ENCODE data around the gene SYNE1.
"Not testable (repeated sequence)": the region's sequence is repeated elsewhere in the genome, so short reads cannot be mapped to it uniquely, and the experiment has no call there.

The SYNE1 gene

DNA sequence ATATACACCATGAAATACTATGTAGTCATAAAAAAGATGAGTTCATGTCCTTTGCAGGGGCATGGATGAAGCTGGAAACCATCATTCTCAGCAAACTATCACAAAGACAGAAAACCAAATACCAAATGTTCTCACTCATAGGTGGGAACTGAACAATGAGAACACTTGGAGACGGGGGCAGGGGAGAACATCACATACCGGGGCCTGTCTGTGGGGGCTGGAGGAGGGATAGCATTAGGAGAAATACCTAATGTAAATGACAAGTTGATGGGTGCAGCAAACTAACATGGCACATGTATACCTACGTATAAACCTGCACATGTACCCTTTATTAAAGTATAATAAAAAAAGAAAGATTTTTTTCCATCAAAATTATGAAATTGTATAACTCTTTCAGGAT is 22.4 kb downstream of the SYNE1 start:
- not testable (repeated sequence) for DNase-seq (ENCODE audit: low read depth)

DNA sequence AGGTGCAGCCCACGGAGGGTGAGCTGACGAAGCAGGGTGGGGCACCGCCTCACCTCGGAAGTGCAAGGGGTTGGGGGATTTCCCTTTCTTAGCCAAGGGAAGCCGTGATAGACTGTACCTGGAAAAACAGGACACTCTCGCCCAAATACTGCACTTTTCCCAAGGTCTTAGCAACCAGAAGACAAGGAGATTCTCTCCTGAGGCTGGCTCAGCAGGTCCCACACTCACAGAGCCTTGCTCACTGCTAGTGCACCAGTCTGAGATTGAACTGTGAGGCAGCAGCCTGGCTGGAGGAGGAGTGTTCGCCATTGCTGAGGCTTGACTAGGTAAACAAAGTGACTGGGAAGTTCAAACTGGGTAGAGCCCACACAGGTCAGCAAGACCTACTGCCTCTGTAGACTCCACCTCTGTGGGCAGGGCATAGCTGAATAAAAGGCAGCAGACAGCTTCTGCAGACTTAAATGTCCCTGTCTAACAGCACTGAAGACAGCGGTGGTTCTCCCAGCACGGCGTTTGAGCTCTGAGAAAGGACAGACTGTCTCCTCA is 28.0 kb downstream of the SYNE1 start:
- no peak for DNase-seq (ENCODE audit: low read depth)

DNA sequence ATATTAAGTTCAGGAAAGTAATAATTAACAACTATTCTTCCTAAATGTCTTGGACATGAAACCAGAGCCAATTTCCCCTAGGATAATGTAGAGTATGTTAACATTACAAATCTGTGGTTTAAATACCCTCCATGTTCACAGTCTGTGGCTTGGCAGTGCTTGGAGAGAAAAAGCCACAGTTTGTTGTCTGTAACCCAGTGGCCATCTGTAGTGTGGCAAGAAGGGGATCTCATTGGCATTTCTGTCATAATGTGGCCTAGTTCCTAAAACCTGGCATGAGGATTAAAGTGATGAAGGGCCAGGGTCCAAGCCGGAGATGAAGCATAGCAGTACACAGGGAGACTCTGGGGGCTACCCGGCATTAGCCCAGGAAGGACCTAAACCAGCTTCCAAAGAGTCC is 31.2 kb downstream of the SYNE1 start:
- no peak for DNase-seq (ENCODE audit: low read depth)

DNA sequence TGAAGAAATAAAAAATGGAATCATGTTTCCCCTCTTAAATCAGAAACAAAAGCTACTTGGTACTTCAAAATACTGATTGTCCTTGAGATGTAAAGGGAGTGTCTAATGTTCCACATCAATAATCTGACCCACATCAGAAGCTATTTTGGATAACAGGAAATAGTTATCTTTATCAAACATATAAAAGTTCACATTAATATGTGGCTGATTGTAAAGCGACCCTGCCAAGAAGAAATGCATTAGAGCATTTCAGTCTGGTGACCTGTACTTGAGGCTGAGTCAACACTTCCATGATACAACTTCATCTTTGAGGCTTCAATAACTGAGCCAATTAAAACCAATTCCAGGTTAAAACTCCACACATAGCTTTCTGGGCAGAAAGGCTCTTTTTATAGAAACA is 31.8 kb downstream of the SYNE1 start:
- no peak for DNase-seq (ENCODE audit: low read depth)

DNA sequence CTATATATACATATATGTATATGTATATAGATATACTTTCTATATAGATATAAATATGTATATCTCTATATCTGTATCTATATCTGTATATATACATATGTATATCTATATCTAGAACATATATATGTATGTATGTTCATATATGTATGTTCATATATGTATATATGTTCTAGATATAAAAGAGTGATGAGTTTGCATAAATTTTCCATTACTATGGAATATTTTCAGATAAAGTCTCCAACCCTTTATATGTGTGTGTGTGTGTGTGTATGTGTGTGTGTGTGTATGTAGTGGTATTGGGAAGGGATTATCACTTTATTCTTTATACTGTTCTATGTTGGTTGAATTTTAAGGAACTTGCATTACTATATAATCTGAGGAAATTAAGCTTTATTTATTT is 33.3 kb downstream of the SYNE1 start:
- DNase-seq (ENCODE audit: low read depth) = no peak

DNA sequence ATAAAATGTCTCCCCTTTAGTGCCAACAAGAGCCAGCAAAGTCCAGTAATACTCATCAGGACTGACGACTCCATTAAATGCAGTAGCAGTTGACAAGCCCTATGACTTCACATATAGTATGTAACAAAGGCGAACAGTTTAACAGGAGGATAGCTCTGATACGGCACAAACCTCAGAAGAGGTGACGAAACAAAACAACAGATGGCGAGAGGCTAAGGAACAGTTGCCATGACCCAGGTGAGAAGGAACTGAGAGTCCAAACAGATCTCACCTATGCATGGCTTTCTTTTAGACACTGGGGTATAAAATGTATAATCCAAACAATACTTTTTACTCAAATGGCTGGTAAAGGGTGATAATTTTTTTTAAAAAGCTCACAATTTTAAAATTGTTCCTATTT is 37.1 kb downstream of the SYNE1 start:
- DNase-seq (ENCODE audit: low read depth) = no peak

DNA sequence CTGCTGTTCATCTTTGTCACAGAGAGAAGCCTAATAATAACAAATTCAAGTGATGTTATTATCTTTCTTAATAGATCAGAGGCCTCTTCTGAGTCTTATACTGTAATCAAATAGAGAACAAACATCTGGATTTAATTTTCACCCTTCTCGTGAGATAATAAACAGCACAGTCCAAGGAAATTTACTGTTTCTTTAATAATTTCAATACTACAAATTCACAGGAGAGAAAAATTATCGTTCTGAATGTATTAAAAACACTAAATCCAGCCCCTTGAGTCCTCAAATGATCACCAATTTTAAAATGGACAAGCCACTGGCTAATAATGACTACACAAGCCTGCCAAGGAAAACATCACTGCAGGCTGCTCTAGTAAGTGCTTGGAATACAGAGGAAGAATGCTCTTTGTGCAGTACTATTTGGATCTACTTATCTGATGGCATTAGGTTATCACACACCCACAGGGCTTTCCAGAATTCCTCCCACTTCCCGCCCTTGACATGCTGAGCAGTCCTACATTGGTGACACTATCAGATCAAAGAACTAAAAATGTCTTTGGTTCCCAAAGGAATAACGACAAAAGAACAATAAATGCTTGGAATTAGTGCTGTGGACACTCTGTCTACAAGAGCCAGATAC is 38.1 kb downstream of the SYNE1 start:
- no peak for DNase-seq (ENCODE audit: low read depth)

DNA sequence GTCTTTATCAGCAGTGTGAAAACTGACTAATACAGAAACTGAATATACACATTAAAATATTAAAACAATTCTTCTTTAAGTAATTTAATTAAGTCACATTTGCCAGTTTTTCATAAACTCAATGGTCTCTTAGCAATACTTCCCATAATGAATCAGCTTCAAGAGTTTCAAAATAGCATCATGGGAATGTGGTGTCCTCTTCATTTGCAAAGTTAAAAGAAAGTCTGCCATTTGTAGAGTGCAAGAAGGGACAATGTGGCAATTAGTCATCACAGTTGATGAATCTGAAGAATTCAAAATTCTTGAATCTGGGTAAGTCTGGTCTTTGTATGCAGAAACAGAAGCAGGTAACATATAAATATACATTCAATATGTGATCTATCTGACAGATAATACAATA is 38.7 kb downstream of the SYNE1 start:
- DNase-seq (ENCODE audit: low read depth) = no peak

DNA sequence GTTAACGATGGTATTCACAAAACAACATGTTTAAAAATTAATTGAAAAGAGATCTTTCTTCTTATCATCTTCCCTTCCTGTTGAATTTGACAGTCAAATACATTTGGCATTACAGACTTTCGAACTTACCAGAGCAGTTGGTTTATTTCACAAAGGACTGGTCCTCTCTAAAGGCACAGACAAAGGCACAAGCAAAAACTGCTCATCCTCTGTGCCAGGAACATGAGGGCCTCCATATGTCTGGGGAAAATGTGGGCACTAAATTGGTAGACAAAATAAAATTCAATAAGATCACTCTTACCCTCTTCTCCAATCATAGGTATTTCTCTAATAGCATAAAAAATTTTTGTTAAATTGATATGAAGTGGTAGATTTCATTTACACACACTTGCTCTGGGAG is 40.4 kb downstream of the SYNE1 start:
- DNase-seq (ENCODE audit: low read depth) = no peak

DNA sequence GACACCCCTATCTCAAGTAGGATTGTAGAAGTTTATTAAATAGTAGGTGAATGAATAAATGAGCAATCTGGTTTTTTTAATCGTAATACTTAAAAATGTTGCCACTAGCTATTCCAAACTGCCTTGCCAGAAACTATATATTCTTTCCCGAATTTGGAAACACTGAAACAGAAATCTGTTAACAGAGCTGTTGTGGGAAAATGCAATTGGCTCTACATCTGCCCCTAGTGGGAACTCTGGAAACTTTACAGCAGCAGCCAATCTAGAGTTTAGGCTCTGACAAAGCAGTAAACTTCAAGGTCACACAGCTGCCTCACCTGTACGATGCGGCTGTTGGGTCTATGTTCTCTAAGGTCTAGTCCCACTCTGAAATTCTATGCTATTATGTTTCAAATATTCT is 41.7 kb downstream of the SYNE1 start:
- DNase-seq (ENCODE audit: low read depth) = no peak

DNA sequence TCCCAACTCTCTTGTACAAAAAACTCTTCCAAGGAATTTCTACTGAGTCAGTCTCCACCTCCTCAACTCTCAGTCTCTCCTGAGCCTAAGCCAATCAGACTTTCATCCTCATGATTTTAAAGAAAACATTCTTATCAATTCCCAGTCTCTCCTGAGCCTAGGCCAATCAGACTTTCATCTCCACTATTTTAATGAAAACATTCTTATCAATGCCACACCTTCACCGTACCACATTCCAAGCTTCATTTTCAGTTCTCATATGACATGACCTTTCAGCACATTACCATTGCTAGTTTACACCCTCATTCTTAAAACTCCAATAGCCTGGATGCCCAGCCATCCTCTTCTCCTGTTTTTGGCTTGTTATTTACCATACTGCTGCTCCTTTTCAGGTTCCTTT is 42.5 kb downstream of the SYNE1 start:
- no peak for DNase-seq (ENCODE audit: low read depth)

DNA sequence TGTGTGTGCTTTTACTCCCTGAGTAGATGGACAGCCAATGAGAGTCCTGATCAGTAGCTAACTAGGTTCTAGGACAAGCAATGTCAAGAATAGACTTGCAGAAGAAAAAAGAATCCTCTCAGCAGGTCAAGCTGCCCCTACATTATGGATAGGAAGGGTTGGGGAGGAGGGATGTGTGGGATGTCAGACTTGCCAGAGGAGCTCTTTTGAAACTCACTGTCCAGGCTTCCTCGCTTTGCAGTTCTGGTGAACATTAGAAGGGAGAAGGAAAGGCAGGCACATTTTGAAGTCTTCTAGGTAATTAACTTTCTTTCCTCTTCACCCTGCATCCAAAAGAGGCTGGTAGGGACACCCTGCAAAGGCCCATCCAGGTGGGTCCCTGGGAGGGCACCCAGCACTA is 48.7 kb downstream of the SYNE1 start:
- no peak for DNase-seq (ENCODE audit: low read depth)

DNA sequence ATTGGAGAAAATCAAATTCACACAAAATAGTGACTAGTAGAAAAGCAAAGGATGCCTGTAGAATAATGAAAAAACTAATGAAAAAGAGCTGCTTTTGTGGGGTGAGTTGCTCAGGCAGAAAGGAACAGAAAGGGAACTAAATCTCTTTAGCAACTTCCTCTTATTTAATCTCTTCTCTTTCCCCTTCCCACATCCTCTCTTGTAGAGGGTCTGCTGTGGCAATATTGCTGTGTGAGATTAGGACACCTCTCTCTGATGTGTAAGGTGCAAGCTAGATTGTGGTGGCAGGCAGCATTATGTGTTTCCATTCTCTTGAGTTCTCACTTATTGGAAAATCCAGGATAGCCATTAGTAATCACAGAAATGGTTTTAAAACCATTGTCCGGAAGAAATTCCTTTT is 49.7 kb downstream of the SYNE1 start:
- no peak for DNase-seq (ENCODE audit: low read depth)

DNA sequence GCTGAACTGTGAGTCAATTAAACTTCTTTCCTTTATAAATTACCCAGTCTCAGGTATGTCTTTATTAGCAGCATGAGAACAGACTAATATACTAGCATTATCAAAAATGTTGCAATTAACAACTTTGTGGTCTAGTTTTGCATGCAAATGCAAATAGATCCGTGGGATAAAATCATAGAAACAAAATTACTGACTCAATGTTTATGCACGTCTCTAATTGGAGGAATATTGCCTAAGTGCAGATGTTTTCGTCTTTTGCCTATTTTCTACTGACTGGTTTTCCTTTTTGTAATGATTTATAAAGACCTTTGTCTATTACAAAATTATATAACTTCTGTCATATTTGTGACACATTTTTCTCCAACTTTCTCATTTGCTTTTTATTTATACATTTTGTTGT is 51.9 kb downstream of the SYNE1 start:
- DNase-seq (ENCODE audit: low read depth) = no peak

DNA sequence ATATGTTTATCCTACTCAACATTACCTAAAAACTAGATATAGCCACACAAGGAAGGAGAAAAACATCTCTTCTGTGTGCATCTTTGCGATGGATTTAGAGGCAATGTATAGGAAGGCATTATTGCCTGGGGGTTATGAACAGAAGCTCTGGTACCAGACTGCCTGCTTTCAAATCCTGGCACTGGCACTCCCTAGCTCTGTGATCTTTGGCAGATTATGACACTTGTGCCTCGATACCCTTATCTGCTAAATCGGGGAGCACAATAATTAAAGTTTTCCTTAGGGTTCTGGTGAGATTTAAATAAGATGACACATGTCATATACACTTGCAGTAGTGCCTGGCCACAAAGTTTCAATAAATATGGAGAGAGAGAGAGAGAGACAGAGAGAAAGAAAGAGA is 53.3 kb downstream of the SYNE1 start:
- DNase-seq (ENCODE audit: low read depth) = no peak

DNA sequence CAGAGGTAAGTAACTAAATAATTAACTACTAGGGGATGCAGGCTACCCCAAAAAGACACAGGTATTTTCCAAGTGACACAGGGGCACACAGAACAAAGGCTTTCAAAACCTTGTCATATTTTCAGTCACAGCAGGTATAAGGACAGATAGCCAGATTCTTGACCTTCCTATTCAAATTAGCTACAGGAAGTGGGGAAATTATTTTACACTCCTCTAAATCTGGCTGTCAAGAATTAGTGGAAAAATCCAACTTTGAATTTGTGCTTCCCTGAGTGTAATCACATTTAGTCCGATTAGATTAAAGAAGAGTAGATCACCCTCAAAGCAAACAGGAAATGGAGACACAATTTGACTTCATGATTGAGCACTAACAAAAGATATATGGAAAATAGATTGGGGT is 60.6 kb downstream of the SYNE1 start:
- no peak for DNase-seq (ENCODE audit: low read depth)

DNA sequence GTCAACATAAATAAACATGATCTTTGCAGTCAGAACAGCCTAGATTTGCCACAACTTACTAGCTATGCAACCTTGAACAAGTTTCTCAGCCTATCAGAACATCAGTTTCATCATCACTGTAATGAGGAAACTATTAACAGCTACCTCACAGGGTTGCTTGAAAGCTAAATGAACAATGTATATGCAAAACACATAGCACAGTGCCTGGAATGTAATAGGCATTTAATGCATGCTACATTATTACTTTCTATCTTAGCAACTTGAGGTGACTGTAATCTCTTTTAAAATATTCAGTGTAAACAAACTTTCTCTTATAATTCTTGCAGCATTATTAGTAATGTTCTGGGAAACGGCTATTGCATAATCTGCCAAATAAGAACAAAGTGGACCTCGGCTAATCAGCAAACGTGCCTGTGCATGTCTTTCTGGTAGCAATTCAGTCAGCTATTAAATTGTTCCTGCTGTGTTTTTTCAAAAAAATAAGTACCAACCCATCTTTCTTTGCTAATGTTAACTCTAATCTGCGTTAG is 61.5 kb downstream of the SYNE1 start:
- no peak for DNase-seq (ENCODE audit: low read depth)

DNA sequence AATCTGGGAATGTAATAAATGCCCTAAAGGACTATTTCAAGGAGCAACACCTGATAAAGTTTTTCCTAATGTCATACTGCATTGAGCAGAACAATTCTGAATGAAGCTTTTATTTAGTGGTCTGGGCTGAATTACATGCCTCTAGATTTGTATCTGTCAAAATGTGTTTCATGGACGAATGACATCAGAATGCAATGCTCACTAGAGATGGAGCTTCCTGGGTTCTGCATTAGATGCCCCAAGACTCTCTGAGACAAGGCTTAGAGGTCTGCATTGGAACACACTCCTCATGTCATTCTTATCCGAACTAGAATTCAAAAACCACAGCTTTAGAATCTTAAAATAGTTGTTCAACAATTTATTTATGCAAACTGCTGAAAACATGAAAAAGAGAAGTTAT is 62.0 kb downstream of the SYNE1 start:
- DNase-seq (ENCODE audit: low read depth) = no peak

DNA sequence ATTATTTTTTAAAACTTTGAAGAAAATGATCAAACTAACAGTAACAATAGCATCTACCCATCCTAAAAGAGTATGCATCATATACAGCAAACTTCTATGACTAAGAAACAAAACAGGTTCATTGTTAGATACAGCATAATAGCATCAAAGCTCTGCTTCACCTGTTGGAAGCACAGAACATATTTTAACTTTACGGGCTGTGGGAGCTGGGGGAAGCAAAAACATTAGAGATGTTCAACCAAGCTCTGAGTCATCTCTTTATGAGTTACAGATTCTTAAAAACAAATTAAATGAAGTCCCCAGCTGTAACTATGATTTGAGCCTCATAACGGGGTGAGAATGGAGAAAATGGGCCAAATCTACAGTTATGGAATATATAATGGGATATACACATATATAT is 63.4 kb downstream of the SYNE1 start:
- DNase-seq (ENCODE audit: low read depth) = no peak

DNA sequence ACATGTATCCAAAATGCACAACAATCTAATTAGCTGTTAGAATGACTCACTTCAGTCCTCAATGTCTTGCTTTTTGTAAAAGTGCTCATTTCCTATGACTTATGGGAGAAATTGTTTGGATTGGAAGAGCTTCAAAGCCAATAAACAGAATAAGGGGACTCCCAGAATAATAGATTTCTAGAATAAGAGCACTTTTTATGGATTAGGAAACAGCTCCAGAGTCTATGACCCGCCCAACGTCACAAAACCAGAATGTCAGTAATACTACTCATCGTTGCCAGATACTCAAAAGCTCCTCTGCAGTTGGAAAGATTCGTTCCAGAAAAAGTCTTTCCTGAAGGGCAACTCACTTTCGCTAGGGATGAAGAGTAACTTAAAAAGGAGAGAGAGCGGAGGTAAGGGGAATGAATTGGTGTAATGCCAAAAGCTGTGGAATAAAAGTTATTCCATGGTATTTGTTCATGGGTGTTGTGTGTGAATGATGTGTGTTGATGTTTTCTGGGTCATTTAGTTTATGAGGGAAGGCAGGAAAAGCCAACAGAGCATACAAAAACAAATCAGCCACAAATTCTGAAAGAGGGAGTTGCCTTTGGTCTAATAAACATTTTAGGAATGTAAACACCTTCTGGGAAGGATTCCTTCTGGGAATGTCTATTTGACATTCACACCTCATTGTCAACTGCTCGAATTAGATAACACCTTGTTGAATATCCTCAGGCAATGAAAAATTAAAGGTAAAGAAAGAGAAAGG is 64.6 kb downstream of the SYNE1 start:
- no peak for DNase-seq (ENCODE audit: low read depth)

DNA sequence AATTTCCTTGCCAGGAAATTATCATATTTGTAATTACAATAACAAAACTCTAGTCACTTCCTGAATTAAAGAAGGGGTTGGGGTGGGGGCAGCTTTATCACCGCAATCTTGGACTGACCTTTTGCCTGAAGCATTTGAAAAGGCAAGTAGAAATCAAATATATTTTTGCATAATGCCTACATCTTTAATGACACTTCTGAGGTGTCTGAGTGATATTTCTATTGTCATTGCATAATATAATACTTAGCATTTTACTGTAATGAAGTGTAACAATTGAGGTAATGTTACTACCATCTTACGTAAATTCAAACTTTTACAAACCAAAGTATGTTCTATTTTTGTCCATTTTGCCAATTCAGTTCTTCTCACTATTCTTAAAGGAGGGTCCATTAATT is 65.2 kb downstream of the SYNE1 start:
- DNase-seq (ENCODE audit: low read depth) = no peak

DNA sequence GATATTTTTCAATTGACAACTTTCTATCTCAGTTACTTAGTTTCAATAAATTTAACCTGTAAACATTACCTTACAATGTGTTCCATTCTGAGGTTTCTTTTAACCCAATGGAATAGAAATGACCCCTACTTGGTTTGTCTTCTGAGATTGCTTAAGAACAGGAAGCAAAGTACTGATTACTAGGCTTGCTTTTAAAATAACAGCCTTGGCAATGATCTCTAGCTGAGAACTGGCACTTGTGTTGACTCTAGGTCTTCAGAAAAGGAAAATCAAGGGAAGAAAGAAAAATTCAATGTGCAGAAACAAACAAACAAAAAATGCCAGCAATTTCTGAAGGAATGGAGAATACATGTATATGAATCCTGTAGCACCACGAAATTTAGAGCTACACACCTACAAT is 66.1 kb downstream of the SYNE1 start:
- DNase-seq (ENCODE audit: low read depth) = no peak

DNA sequence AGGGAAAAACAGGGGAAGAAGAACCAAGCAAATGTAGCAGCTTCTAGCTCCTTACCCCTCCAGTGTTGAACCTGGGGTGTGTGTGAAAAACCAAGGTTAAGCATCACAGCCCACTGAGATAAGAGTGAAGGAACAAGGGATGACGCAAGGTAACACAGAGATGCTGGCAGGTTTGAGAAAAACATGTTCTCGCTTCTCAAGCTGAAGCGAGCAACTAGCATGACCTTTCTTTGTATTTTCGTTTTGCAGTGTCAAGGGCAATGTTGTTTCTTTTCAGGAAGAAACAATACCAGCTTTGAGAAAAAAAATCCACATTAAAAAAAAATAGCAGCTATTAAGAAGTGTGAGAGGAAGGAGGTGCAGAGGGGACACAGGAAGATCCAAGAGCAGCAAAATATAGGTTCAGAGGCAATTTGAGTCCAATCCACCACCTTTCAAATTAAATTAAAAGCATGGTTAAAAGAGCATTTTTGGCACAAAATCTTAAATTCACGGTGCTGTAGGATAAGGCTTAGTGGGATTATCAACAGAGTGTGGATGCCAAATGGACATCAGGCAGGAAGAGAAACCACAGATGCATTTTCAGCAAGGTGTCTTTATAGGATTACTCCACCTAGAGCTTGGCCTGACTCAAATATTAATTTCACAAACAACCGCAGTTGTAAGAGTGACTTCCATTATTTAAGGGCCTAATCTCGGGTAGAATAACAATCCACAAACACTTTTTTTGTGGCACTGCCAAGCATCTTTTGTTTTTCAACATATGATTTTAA is 70.9 kb downstream of the SYNE1 start:
- no peak for DNase-seq (ENCODE audit: low read depth)

Data from stimulated activated CD8-positive, alpha-beta memory T cell treated with anti-CD3 and anti-CD28 coated beads, Interleukin-12 subunit alpha, Interleukin-12 subunit beta, amount 100 ng/mL, for 4 hours (primary cell).